HPDE6-E6E7 (cell line): ENCODE data around the gene HSF2BP.
"Not testable (repeated sequence)": the region's sequence is repeated elsewhere in the genome, so short reads cannot be mapped to it uniquely, and the experiment has no call there.

Experiments used
- DNase-seq: peaks from one replicate; pipeline ENCODE4 v3.0.0; 2011; ENCODE audit warnings: missing footprints; ENCODE audit errors: extremely low spot score

HSF2BP gene

GRCh38 chr21:43687566-43688399, 28.5 kb upstream of the HSF2BP start:
- no peak for DNase-seq

GRCh38 chr21:43686811-43687565, 27.7 kb upstream of the HSF2BP start:
- no peak for DNase-seq

- no peak for DNase-seq
Measured at GRCh38 chr21:43684424-43684823, 25.1 kb upstream of the HSF2BP start.

- DNase-seq, result no peak
Measured at GRCh38 chr21:43681650-43682049, 22.4 kb upstream of the HSF2BP start.

GRCh38 chr21:43680421-43680820, 21.1 kb upstream of the HSF2BP start:
- not testable (repeated sequence) for DNase-seq

GRCh38 chr21:43679951-43680350, 20.7 kb upstream of the HSF2BP start:
- no peak for DNase-seq

GRCh38 chr21:43676391-43676790, 17.1 kb upstream of the HSF2BP start:
- DNase-seq, result no peak

GRCh38 chr21:43675871-43676270, 16.6 kb upstream of the HSF2BP start:
- DNase-seq, result no peak

GRCh38 chr21:43669828-43670605, 10.7 kb upstream of the HSF2BP start:
- no peak for DNase-seq

- DNase-seq, result peak; percentile 52
Measured at GRCh38 chr21:43667191-43667904, 8.1 kb upstream of the HSF2BP start.

- DNase-seq, result no peak
Measured at GRCh38 chr21:43665879-43666278, 6.6 kb upstream of the HSF2BP start.

GRCh38 chr21:43664358-43664757, 5.1 kb upstream of the HSF2BP start:
- DNase-seq, result no peak

- no peak for DNase-seq
Measured at GRCh38 chr21:43663033-43663432, 3.7 kb upstream of the HSF2BP start.

GRCh38 chr21:43662286-43662685, 3.0 kb upstream of the HSF2BP start:
- DNase-seq, result no peak

- no peak for DNase-seq
Measured at GRCh38 chr21:43658769-43659135, 536 bp downstream of the HSF2BP start.

GRCh38 chr21:43658088-43658741, 1.1 kb downstream of the HSF2BP start:
- DNase-seq, result no peak

GRCh38 chr21:43657355-43658087, 1.8 kb downstream of the HSF2BP start:
- DNase-seq, result no peak

- DNase-seq, result peak; percentile 22
Measured at GRCh38 chr21:43654806-43655489, 4.3 kb downstream of the HSF2BP start.

GRCh38 chr21:43653626-43654025, 5.7 kb downstream of the HSF2BP start:
- no peak for DNase-seq

- DNase-seq, result no peak
Measured at GRCh38 chr21:43652616-43653015, 6.7 kb downstream of the HSF2BP start.
